Measurements from ENCODE around the gene NAB2.

Gene NAB2

GRCh38 chr12:57126061-57126460, 37.1 kb downstream of the NAB2 start:
- TF ChIP-seq SIN3A (IDR thresholded peaks at IDR 0.05; ENCODE audit: borderline replicate concordance, insufficient read depth, low read length) (no peak), POLR2AphosphoS5 (IDR thresholded peaks at IDR 0.05; ENCODE audit: low read depth, low read length) (no peak), FOXP2 (optimal IDR thresholded peaks at IDR 0.05; ENCODE audit: borderline replicate concordance, extremely low read depth, extremely low read length, insufficient read depth) (no peak), TAF1 (IDR thresholded peaks at IDR 0.05; ENCODE audit: borderline replicate concordance, insufficient read depth, low read length) (no peak)
- TF ChIP-seq, protein P1, sequence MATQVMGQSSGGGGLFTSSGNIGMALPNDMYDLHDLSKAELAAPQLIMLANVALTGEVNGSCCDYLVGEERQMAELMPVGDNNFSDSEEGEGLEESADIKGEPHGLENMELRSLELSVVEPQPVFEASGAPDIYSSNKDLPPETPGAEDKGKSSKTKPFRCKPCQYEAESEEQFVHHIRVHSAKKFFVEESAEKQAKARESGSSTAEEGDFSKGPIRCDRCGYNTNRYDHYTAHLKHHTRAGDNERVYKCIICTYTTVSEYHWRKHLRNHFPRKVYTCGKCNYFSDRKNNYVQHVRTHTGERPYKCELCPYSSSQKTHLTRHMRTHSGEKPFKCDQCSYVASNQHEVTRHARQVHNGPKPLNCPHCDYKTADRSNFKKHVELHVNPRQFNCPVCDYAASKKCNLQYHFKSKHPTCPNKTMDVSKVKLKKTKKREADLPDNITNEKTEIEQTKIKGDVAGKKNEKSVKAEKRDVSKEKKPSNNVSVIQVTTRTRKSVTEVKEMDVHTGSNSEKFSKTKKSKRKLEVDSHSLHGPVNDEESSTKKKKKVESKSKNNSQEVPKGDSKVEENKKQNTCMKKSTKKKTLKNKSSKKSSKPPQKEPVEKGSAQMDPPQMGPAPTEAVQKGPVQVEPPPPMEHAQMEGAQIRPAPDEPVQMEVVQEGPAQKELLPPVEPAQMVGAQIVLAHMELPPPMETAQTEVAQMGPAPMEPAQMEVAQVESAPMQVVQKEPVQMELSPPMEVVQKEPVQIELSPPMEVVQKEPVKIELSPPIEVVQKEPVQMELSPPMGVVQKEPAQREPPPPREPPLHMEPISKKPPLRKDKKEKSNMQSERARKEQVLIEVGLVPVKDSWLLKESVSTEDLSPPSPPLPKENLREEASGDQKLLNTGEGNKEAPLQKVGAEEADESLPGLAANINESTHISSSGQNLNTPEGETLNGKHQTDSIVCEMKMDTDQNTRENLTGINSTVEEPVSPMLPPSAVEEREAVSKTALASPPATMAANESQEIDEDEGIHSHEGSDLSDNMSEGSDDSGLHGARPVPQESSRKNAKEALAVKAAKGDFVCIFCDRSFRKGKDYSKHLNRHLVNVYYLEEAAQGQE (IDR thresholded peaks at IDR 0.05; ENCODE audit: insufficient read depth in 1 of 2, low read depth in 2 of 2, low read length in 2 of 2) = no peak

DNA sequence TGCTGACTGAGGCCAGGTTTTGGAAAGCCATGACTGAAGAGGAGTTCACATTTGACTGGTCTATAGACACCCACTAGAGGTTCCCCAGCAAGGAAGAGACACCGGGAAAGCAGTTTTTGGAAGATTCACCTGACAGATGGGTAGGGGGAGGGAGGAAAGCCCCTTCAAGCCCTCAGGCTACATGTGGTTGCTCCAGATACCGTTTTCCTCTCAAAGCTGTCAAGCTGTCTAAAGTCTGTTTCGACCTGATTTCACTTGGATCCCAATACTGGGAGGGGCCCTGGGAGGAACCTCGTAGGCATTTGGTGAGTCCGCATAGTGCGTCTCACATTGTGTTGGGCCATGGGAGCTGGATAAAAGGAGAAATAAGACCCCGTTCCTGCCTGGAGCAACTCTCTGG, 37.6 kb downstream of the NAB2 start:
- TF ChIP-seq, protein P1 (IDR thresholded peaks at IDR 0.05; ENCODE audit: insufficient read depth in 1 of 2, low read depth in 2 of 2, low read length in 2 of 2) = no peak
- TF ChIP-seq TAF1 (IDR thresholded peaks at IDR 0.05; ENCODE audit: borderline replicate concordance, insufficient read depth, low read length) (no peak), FOXP2 (optimal IDR thresholded peaks at IDR 0.05; ENCODE audit: borderline replicate concordance, extremely low read depth, extremely low read length, insufficient read depth) (no peak), SIN3A (IDR thresholded peaks at IDR 0.05; ENCODE audit: borderline replicate concordance, insufficient read depth, low read length) (no peak), POLR2AphosphoS5 (IDR thresholded peaks at IDR 0.05; ENCODE audit: low read depth, low read length) (no peak)

DNA sequence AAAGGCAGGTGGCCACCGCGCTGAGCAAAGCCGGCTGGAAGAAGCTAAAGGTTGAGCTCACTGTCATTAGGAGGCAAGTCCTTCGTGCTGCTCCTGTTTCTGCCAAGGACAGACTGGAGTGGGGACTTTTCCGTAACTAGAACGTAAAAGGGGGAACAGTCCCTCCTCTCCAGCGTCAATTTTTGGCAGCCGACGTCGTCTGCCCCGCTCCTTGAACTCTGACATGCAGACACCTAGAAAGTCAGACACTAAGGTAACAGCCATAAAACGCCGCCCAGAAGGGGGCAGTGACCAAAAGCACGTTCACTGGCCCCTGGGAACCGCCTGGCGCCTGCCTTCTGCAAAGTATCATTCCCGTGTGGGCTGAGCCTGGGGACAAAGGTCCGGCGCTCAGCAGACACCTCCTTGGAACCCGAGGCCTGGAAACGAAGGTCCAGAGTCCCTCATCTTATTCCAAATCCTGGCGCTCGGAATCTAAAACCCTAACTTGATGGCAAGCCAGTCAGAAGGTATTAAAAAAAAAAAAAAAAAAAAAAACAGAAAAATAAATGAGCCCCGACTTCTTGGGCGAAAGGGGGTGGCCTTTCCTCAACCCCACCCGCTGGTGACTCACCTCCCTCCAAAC, 38.3 kb downstream of the NAB2 start:
- TF ChIP-seq SIN3A (IDR thresholded peaks at IDR 0.05; ENCODE audit: borderline replicate concordance, insufficient read depth, low read length) (no peak), TAF1 (IDR thresholded peaks at IDR 0.05; ENCODE audit: borderline replicate concordance, insufficient read depth, low read length) (no peak), FOXP2 (optimal IDR thresholded peaks at IDR 0.05; ENCODE audit: borderline replicate concordance, extremely low read depth, extremely low read length, insufficient read depth) (no peak), POLR2AphosphoS5 (IDR thresholded peaks at IDR 0.05; ENCODE audit: low read depth, low read length) (no peak)
- TF ChIP-seq, protein P1 (IDR thresholded peaks at IDR 0.05; ENCODE audit: insufficient read depth in 1 of 2, low read depth in 2 of 2, low read length in 2 of 2) = no peak

DNA sequence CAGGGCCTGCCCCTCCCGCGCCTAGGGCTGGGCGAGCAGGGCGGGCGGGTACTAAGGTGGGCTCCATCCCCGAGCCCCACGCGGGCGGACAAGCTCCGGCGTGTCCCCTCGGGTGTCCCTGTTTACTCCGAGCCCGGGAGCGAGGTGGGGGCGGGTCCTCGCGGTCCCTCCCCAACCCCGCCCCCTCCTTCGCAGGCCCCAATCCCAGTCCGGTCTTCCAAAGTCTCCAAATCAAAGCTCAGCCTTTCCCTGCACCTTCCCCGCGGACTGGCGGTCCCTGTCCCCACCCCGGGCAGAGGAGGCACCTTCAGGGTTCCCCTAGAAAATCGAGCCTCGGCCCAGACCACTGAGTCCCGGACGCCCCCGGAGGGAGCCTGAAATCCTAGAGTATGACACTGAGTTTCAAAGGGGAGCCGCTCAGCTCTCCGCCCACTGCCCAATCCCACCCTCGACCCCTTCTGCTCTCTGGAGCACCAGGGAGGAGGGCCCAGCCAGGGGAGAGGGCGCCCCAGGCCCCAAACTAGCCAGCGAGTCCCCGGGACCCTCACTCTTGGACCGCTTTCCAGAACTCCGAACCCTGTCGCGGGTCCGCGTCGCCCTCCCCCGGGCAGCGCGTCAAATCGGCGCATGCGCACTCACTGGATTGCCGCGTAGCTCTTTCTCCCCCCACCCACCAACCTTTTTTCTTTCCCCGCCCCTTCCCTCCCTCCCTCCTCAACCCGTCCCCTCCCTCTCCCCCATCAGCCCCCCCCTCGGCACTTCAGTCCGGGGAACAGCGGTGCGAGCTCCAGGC, 39.0 kb downstream of the NAB2 start, which contains the start of gene LRP1:
LRP1 (plus strand) TSS at position 758 of the 793 bp plus-strand sequence. CDS start 482 bp downstream, outside the sequence.
- TF ChIP-seq FOXP2 (optimal IDR thresholded peaks at IDR 0.05; ENCODE audit: borderline replicate concordance, extremely low read depth, extremely low read length, insufficient read depth) (peak; percentile 67), POLR2AphosphoS5 (IDR thresholded peaks at IDR 0.05; ENCODE audit: low read depth, low read length) (peak; percentile 54; the same call in 1 of the 2 replicates), TAF1 (IDR thresholded peaks at IDR 0.05; ENCODE audit: borderline replicate concordance, insufficient read depth, low read length) (no peak)

DNA sequence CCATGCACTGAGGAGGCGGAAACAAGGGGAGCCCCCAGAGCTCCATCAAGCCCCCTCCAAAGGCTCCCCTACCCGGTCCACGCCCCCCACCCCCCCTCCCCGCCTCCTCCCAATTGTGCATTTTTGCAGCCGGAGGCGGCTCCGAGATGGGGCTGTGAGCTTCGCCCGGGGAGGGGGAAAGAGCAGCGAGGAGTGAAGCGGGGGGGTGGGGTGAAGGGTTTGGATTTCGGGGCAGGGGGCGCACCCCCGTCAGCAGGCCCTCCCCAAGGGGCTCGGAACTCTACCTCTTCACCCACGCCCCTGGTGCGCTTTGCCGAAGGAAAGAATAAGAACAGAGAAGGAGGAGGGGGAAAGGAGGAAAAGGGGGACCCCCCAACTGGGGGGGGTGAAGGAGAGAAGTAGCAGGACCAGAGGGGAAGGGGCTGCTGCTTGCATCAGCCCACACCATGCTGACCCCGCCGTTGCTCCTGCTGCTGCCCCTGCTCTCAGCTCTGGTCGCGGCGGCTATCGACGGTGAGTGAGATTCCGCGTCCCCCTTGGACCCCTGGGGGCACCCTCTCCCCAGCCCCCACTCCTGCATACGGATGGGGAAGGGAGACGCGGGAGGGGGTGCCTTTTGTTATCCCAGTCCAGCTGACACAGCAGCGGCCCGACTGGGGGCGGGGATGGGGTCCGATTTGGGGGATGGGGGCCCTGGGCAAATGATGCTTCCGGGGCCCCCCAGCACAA, 39.8 kb downstream of the NAB2 start:
- no peak for TF ChIP-seq FOXP2 (optimal IDR thresholded peaks at IDR 0.05; ENCODE audit: borderline replicate concordance, extremely low read depth, extremely low read length, insufficient read depth)
- no peak for TF ChIP-seq POLR2AphosphoS5 (IDR thresholded peaks at IDR 0.05; ENCODE audit: low read depth, low read length)
- no peak for TF ChIP-seq SIN3A (IDR thresholded peaks at IDR 0.05; ENCODE audit: borderline replicate concordance, insufficient read depth, low read length)
- TF ChIP-seq, protein P1 (IDR thresholded peaks at IDR 0.05; ENCODE audit: insufficient read depth in 1 of 2, low read depth in 2 of 2, low read length in 2 of 2) = no peak
- TF ChIP-seq TAF1 (IDR thresholded peaks at IDR 0.05; ENCODE audit: borderline replicate concordance, insufficient read depth, low read length) = no peak
